Activated CD4-positive, alpha-beta memory T cell treated with anti-CD3 and anti-CD28 coated beads, Interleukin-2, amount 10 ng/mL, durations not matched to agents 7 days and 5 days (primary cell): ENCODE data around the gene DLG5. TPM values are rescaled to one million over a fixed set of nuclear protein-coding genes. Genes with fewer than 3 reads are reported as not detected.

Experiments
- CTCF ChIA-PET: fragments of 350-600 bp; sonication (Branson Sonifier 250); formaldehyde crosslinking; loops from one replicate; lab custom pipeline; 2021; ENCODE audit warnings: antibody characterized with exemption, inconsistent platforms; lab: Charles Lee
- POLR2A ChIA-PET: fragments of 350-600 bp; sonication (Branson Sonifier 250); formaldehyde crosslinking; loops from one replicate; lab custom pipeline; 2021; ENCODE audit warnings: antibody characterized with exemption; lab: Charles Lee
- DNase-seq: peaks from one replicate; pipeline ENCODE4 v3.0.0-alpha.2; 2020
- H3K27ac Mint-ChIP-seq: one replicate; pipeline ENCODE4 v1.8.0; 2021; ENCODE audit warnings: mild to moderate bottlenecking, mixed read lengths
- H3K27me3 Mint-ChIP-seq: one replicate; pipeline ENCODE4 v1.8.0; 2021; ENCODE audit warnings: mixed read lengths
- H3K36me3 Mint-ChIP-seq: one replicate; pipeline ENCODE4 v1.8.0; 2021; ENCODE audit warnings: low read depth, mixed read lengths
- H3K4me1 Mint-ChIP-seq: one replicate; pipeline ENCODE4 v1.8.0; 2021; ENCODE audit warnings: mixed read lengths
- H3K4me3 Mint-ChIP-seq: one replicate; pipeline ENCODE4 v1.8.0; 2021; ENCODE audit warnings: mild to moderate bottlenecking, mixed read lengths
- H3K9me3 Mint-ChIP-seq: one replicate; pipeline ENCODE4 v1.8.0; 2021; ENCODE audit warnings: mixed read lengths
- total RNA-seq, 2 experiments: library from RNA; stranded (reverse); gene quantifications; one replicate each; pipeline ENCODE4 v1.2.3, GENCODE V29; 2021

Gene DLG5
- total RNA-seq, 2 experiments from 2014 or later: 9.6 to 9.9 TPM

- H3K4me3 Mint-ChIP-seq: no peak overlapping the region
- no peak for DNase-seq
- ChIA-PET CTCF (interaction anchor here (1.2 kb wide), 1 partner anchor 12 kb away, joined by 5 read pairs; no protein-coding TSS in a partner anchor), POLR2A (no interaction called here)
- no peaks in the 10 kb centered on the region for H3K36me3 Mint-ChIP-seq
- no peaks in the 10 kb centered on the region for H3K9me3 Mint-ChIP-seq
- no peaks in the 10 kb centered on the region for H3K27me3 Mint-ChIP-seq
- H3K27ac Mint-ChIP-seq: no peak overlapping the region
- H3K4me1 Mint-ChIP-seq: no peaks in the 10 kb centered on the region
These were observed 67.2 kb downstream of the DLG5 start for GRCh38 chr10:77859200-77859864.

GRCh38 chr10:77857272-77857671 lies 69.3 kb downstream of the DLG5 start:
- no peaks in the 10 kb centered on the region for H3K4me1 Mint-ChIP-seq
- CTCF ChIA-PET: no interaction called here
- POLR2A ChIA-PET: no interaction called here

DNA sequence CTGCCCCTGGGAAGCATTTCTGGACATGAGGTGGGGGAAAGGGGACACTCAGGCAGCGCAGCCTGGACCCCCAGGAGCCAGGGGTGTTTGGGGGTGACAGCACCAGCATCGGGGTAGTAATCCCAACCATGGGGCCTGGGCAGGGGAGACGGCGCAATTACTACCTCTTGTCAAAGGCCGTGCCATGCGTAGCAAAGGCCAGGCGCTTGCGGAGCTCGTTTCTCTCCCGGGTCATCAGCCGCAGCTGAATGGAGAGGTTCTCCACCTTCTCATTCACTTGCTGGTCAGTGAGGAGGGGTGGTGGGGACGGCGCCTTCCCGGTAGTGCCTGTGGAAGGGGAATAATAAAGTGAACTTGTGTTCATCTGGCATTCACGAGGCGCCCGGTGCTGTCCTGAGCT lies 70.0 kb downstream of the DLG5 start:
- DNase-seq: no peak
- H3K4me1 Mint-ChIP-seq: no peaks in the 10 kb centered on the region
- no peaks in the 10 kb centered on the region for H3K36me3 Mint-ChIP-seq

More at GRCh38 chr10:77857272-77857671, 69.3 kb downstream of the DLG5 start:
- Mint-ChIP-seq H3K4me3 (no peak overlapping the region), H3K9me3 (no peaks in the 10 kb centered on the region), H3K36me3 (no peaks in the 10 kb centered on the region), H3K27me3 (no peaks in the 10 kb centered on the region), H3K27ac (no peak overlapping the region)
- DNase-seq: no peak

DNA sequence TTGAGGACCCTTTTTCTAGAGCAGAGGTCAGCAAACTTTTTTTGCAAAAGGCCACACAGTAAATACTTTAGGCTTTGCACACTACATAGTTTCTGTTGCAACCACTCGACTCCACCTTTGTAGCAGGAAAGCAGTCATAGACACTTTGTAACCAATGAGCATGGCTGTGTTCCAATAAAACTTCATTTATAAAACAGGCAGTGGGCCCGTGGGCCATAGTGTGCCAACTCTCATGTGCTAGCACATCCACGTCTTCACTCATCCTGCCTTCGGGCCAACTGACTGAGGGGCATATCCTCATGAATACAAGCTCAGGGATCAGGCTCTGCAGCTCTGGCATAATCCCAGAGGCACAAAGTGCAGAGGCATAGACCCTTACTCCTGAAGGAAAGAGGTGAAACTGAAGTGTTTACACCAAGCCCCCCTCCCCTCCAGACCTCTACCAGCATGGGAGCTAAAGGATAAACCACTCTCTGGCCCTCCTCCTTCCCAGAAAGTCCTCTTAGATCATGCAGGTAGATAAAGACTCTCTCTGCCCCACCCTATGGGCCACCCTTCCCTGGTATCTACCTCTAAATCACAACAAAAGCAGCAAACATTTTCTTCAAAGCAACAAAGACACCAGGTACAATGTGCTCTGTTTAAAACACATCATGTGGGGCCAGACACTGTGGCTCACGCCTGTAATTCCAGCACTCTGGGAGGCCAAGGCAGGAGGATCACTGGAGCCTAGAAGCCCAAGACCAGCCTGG lies 71.0 kb downstream of the DLG5 start:
- Mint-ChIP-seq H3K9me3 (no peaks in the 10 kb centered on the region), H3K27ac (no peak overlapping the region), H3K27me3 (no peaks in the 10 kb centered on the region), H3K4me1 (no peaks in the 10 kb centered on the region), H3K4me3 (no peak overlapping the region), H3K36me3 (no peaks in the 10 kb centered on the region)
- CTCF ChIA-PET: no interaction called here
- POLR2A ChIA-PET: no interaction called here
- DNase-seq: no peak

More for the DNA sequence above, 70.0 kb downstream of the DLG5 start:
- Mint-ChIP-seq H3K4me3 (no peak overlapping the region), H3K27me3 (no peaks in the 10 kb centered on the region), H3K9me3 (no peaks in the 10 kb centered on the region), H3K27ac (no peak overlapping the region)
- POLR2A ChIA-PET: no interaction called here
- CTCF ChIA-PET: no interaction called here

DNA sequence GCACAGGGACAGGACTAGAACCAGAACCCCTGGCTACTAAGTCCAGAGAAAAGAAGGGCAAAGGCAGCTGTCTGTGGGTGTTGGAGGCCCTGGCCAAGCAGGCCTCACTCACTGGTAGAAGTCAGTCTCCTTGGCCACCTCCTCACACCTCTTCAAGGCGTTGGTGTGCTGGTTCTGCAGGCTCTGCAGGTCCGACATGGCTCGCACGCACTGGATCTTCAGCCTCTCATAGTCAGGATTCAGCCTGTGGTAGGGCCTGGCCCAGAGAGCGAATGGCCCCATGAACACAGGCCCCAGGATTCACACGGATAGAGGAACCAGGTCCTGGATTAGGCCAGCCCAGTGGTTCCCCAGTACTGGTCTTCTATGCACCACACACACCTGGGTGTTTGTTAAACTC lies 72.4 kb downstream of the DLG5 start:
- POLR2A ChIA-PET: no interaction called here
- no peak overlapping the region for H3K27ac Mint-ChIP-seq
- CTCF ChIA-PET: interaction anchor here (1.3 kb wide), 1 partner anchor 17 kb away, joined by 3 read pairs; no protein-coding TSS in a partner anchor

GRCh38 chr10:77853256-77853655 lies 73.3 kb downstream of the DLG5 start:
- ChIA-PET CTCF (no interaction called here), POLR2A (no interaction called here)
- no peak overlapping the region for H3K27ac Mint-ChIP-seq

More for the DNA sequence above, 72.4 kb downstream of the DLG5 start:
- H3K4me1 Mint-ChIP-seq: no peaks in the 10 kb centered on the region
- DNase-seq: no peak
- H3K36me3 Mint-ChIP-seq: no peaks in the 10 kb centered on the region
- H3K27me3 Mint-ChIP-seq: no peaks in the 10 kb centered on the region
- H3K4me3 Mint-ChIP-seq: no peak overlapping the region
- no peaks in the 10 kb centered on the region for H3K9me3 Mint-ChIP-seq

GRCh38 chr10:77850620-77851231 lies 75.8 kb downstream of the DLG5 start:
- Mint-ChIP-seq H3K27ac (no peak overlapping the region), H3K4me1 (no peaks in the 10 kb centered on the region), H3K36me3 (no peaks in the 10 kb centered on the region), H3K9me3 (no peaks in the 10 kb centered on the region), H3K4me3 (no peak overlapping the region), H3K27me3 (no peaks in the 10 kb centered on the region)
- ChIA-PET CTCF (no interaction called here), POLR2A (no interaction called here)
- DNase-seq: no peak

More at GRCh38 chr10:77853256-77853655, 73.3 kb downstream of the DLG5 start:
- Mint-ChIP-seq H3K9me3 (no peaks in the 10 kb centered on the region), H3K4me3 (no peak overlapping the region), H3K36me3 (no peaks in the 10 kb centered on the region), H3K27me3 (no peaks in the 10 kb centered on the region), H3K4me1 (no peaks in the 10 kb centered on the region)
- DNase-seq: no peak

GRCh38 chr10:77849039-77849664 lies 77.4 kb downstream of the DLG5 start:
- no peak overlapping the region for H3K4me3 Mint-ChIP-seq
- H3K36me3 Mint-ChIP-seq: no peaks in the 10 kb centered on the region
- ChIA-PET CTCF (no interaction called here), POLR2A (no interaction called here)
- no peaks in the 10 kb centered on the region for H3K9me3 Mint-ChIP-seq
- DNase-seq: no peak
- H3K4me1 Mint-ChIP-seq: no peaks in the 10 kb centered on the region
- no peaks in the 10 kb centered on the region for H3K27me3 Mint-ChIP-seq
- H3K27ac Mint-ChIP-seq: no peak overlapping the region

DNA sequence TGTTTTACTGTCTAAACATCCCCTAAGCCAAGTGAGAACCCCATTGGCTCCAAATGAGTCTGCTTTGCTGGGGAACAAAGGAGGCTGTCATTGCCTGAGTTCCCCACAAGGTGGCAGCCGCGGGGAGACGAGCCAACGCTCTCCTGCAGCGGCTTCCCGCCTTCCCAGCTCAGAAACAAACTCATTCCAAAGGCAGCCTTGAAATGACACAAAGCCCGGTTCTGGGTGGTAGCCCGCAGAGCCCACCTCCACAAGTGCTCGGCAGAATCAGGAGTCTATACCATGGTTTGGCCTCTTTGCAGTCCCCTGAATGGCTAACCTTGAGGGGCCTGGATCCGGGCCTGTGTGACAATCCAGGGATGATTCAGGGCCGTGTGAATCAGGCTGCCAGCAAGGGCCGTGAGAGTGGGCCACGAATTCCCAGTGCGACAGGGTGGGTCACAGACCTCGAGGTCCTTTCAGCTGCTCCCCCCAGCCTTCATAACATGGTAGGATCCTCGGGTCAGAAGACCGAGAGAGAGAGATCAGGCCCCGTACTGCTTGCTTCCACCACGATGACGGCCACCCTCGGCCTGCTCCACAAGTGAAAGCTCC lies 79.7 kb downstream of the DLG5 start:
- Mint-ChIP-seq H3K36me3 (no peaks in the 10 kb centered on the region), H3K4me3 (no peak overlapping the region), H3K9me3 (no peaks in the 10 kb centered on the region), H3K4me1 (peaks cover 1% of the 10 kb centered on the region), H3K27ac (no peak overlapping the region), H3K27me3 (no peaks in the 10 kb centered on the region)
- POLR2A ChIA-PET: interaction anchor here (0.7 kb wide), 1 partner anchor 9 kb away, joined by 3 read pairs; no protein-coding TSS in a partner anchor
- peak; percentile 66 for DNase-seq
- CTCF ChIA-PET: interaction anchor here (1.1 to 3.3 kb wide), 4 partner anchors 10 to 27 kb away, joined by 3 to 16 read pairs (median 4); no protein-coding TSS in a partner anchor

GRCh38 chr10:77845451-77845850 lies 81.1 kb downstream of the DLG5 start:
- Mint-ChIP-seq H3K9me3 (no peaks in the 10 kb centered on the region), H3K4me3 (no peak overlapping the region), H3K36me3 (no peaks in the 10 kb centered on the region), H3K27me3 (no peaks in the 10 kb centered on the region), H3K27ac (no peak overlapping the region), H3K4me1 (peaks cover 1% of the 10 kb centered on the region)
- no peak for DNase-seq
- CTCF ChIA-PET: interaction anchor here (0.6 to 3.3 kb wide), 4 partner anchors 8 to 960 kb away, joined by 3 to 16 read pairs (median 3); no protein-coding TSS in a partner anchor
- POLR2A ChIA-PET: no interaction called here

DNA sequence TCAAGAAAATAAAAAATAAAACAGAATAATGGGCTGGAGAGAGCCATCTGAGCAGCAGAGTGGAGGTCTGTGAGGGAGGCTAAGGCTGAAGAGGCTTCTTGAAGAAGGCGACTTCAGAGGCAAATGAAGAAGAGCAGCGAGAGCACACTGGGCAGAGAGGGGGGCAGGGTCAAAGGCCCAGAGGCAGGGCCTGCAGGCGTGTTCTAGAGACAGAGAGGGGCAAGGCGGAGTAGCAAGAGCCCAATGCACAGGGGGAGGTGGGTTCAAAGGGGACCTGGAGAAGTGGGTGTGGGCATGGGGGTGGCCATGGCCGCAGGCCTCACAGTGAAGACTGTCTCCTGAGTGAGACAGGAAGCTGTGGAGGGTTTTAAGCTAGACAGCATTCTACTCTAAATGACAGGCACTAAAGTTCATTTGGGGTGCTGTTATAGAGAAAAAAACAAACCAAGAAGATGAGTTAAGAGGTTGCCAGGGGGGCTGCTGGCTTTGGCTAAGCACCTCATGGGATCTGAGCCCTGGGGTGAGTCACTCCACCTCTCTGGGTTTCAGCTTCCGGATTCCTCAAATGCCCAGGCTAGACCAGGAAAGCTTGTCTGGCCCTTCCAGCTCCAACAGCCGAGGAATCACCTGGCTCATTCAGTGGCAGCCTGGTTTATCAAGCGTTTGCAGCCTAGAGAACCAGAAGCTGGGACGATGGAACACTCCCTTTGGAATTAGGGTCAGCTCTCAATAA lies 81.7 kb downstream of the DLG5 start:
- CTCF ChIA-PET: interaction anchor here (0.6 to 3.3 kb wide), 4 partner anchors 8 to 961 kb away, joined by 3 to 16 read pairs (median 3); no protein-coding TSS in a partner anchor
- Mint-ChIP-seq H3K36me3 (no peaks in the 10 kb centered on the region), H3K4me1 (peaks cover 1% of the 10 kb centered on the region), H3K27me3 (no peaks in the 10 kb centered on the region), H3K27ac (no peak overlapping the region), H3K4me3 (no peak overlapping the region), H3K9me3 (no peaks in the 10 kb centered on the region)
- DNase-seq: no peak
- POLR2A ChIA-PET: no interaction called here

DNA sequence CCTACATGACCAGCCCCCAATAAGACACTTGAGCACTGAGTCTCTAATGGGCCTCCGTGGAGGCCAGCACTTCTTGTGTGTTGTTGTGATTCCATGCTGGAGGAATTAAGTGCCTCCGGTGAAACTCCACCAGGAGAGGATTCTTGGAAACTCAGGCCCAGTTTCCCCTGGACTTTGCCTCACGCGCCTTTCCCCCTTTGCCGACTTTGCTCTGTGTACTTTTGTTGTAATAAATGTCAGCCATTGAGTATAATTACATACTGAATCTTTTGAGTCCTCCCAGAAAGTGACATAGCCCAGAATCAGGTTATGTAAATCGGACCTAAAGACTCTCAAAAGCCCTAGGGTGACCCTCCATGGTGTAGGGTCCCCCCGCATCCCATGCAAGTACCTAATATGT lies 82.4 kb downstream of the DLG5 start:
- CTCF ChIA-PET: no interaction called here
- H3K9me3 Mint-ChIP-seq: no peaks in the 10 kb centered on the region
- peaks cover 1% of the 10 kb centered on the region for H3K4me1 Mint-ChIP-seq
- H3K36me3 Mint-ChIP-seq: no peaks in the 10 kb centered on the region
- no peaks in the 10 kb centered on the region for H3K27me3 Mint-ChIP-seq
- no peak overlapping the region for H3K27ac Mint-ChIP-seq
- no peak for DNase-seq
- POLR2A ChIA-PET: no interaction called here
- H3K4me3 Mint-ChIP-seq: no peak overlapping the region
